ENCODE measurements around the gene COL4A3.
A peak's percentile ranks its signal among the peaks of the same experiment; 100 is the strongest.

The COL4A3 gene

GRCh38 chr2:227163998-227164762 is at the start of gene COL4A3, which contains the start of gene COL4A4:
COL4A3 (plus strand) TSS chr2:227164624; CDS start chr2:227164727, 103 bp downstream.
COL4A4 (minus strand) TSS chr2:227164205; CDS start chr2:227147483, 16,722 bp downstream.
- no peak for TF ChIP-seq ZFX (IDR thresholded peaks at IDR 0.05)
- TF ChIP-seq CTCF (conservative IDR thresholded peaks at IDR 0.05), result no peak
- peak within 1 kb of the TSS; percentile 36; the same call in 1 of the 2 replicates for H3K27ac ChIP-seq

GRCh38 chr2:227115761-227116160 is 48.7 kb upstream of the COL4A3 start:
- H3K27ac ChIP-seq, result no peak overlapping the region
- no peak for TF ChIP-seq ZFX (IDR thresholded peaks at IDR 0.05)
- no peak for TF ChIP-seq CTCF (conservative IDR thresholded peaks at IDR 0.05)

GRCh38 chr2:227117027-227117426 is 47.4 kb upstream of the COL4A3 start:
- no peak overlapping the region for H3K27ac ChIP-seq
- TF ChIP-seq ZFX (IDR thresholded peaks at IDR 0.05), result no peak
- TF ChIP-seq CTCF (conservative IDR thresholded peaks at IDR 0.05), result no peak

- no peak overlapping the region for H3K27ac ChIP-seq
- TF ChIP-seq ZFX (IDR thresholded peaks at IDR 0.05) (no peak), CTCF (conservative IDR thresholded peaks at IDR 0.05) (no peak)
Measured at GRCh38 chr2:227117852-227118251, 46.6 kb upstream of the COL4A3 start.

- H3K27ac ChIP-seq, result no peak overlapping the region
- no peak for TF ChIP-seq CTCF (conservative IDR thresholded peaks at IDR 0.05)
- TF ChIP-seq ZFX (IDR thresholded peaks at IDR 0.05), result no peak
Measured at GRCh38 chr2:227118353-227118752, 46.1 kb upstream of the COL4A3 start.

GRCh38 chr2:227123697-227124096 is 40.7 kb upstream of the COL4A3 start:
- H3K27ac ChIP-seq, result no peak overlapping the region
- TF ChIP-seq CTCF (conservative IDR thresholded peaks at IDR 0.05), result no peak
- TF ChIP-seq ZFX (IDR thresholded peaks at IDR 0.05), result no peak

GRCh38 chr2:227124811-227125210 is 39.6 kb upstream of the COL4A3 start:
- TF ChIP-seq CTCF (conservative IDR thresholded peaks at IDR 0.05) (no peak), ZFX (IDR thresholded peaks at IDR 0.05) (no peak)
- no peak overlapping the region for H3K27ac ChIP-seq

All from C4-2B (cell line).